ENCODE results near the gene SIK3.
"Not testable (repeated sequence)": the region's sequence is repeated elsewhere in the genome, so short reads cannot be mapped to it uniquely, and the experiment has no call there.

The SIK3 gene

GRCh38 chr11:117134431-117134830 is 36.2 kb upstream of the SIK3 start:
- TF ChIP-seq EZH2 (IDR thresholded peaks at IDR 0.05) = no peak
- no peak for TF ChIP-seq POLR2AphosphoS5 (IDR thresholded peaks at IDR 0.05; ENCODE audit: borderline replicate concordance, low read depth, low read length)
- no peak for TF ChIP-seq FOXP2 (optimal IDR thresholded peaks at IDR 0.05; ENCODE audit: control extremely low read depth, extremely low read length, insufficient read depth)
- H3K4me3 ChIP-seq = no peak overlapping the region
- DNase-seq (ENCODE audit: low read depth, low spot score) = no peak

GRCh38 chr11:117130879-117131278 is 32.7 kb upstream of the SIK3 start:
- no peak overlapping the region for H3K27ac ChIP-seq
- H3K4me3 ChIP-seq = no peak overlapping the region
- no peaks in the 10 kb centered on the region for H3K36me3 ChIP-seq (ENCODE audit: insufficient read depth, low read length)
- H3K9me3 ChIP-seq (ENCODE audit: low read depth, low read length) = no peaks in the 10 kb centered on the region
- no peak for TF ChIP-seq FOXP2 (optimal IDR thresholded peaks at IDR 0.05; ENCODE audit: control extremely low read depth, extremely low read length, insufficient read depth)
- TF ChIP-seq EZH2 (IDR thresholded peaks at IDR 0.05) = no peak
- no peak for TF ChIP-seq POLR2AphosphoS5 (IDR thresholded peaks at IDR 0.05; ENCODE audit: borderline replicate concordance, low read depth, low read length)
- no peak for DNase-seq (ENCODE audit: low read depth, low spot score)
- H3K9ac ChIP-seq (ENCODE audit: insufficient read length) = no peak overlapping the region

More at GRCh38 chr11:117134431-117134830, 36.2 kb upstream of the SIK3 start:
- Histone ChIP-seq H3K27ac (no peak overlapping the region), H3K9me3 (ENCODE audit: low read depth, low read length) (no peaks in the 10 kb centered on the region), H3K9ac (ENCODE audit: insufficient read length) (no peak overlapping the region), H3K36me3 (ENCODE audit: insufficient read depth, low read length) (no peaks in the 10 kb centered on the region)

- not testable (repeated sequence) for DNase-seq (ENCODE audit: low read depth, low spot score); H3K4me3 ChIP-seq; H3K9ac ChIP-seq (ENCODE audit: insufficient read length); H3K27ac ChIP-seq; H3K36me3 ChIP-seq (ENCODE audit: insufficient read depth, low read length); H3K9me3 ChIP-seq (ENCODE audit: low read depth, low read length)
Measured at GRCh38 chr11:117130396-117130795, 32.2 kb upstream of the SIK3 start.

GRCh38 chr11:117128289-117128688 is 30.1 kb upstream of the SIK3 start:
- Histone ChIP-seq H3K4me3 (no peak overlapping the region), H3K9me3 (ENCODE audit: low read depth, low read length) (no peaks in the 10 kb centered on the region), H3K36me3 (ENCODE audit: insufficient read depth, low read length) (no peaks in the 10 kb centered on the region), H3K27ac (no peak overlapping the region), H3K9ac (ENCODE audit: insufficient read length) (no peak overlapping the region)
- TF ChIP-seq EZH2 (IDR thresholded peaks at IDR 0.05) (no peak), FOXP2 (optimal IDR thresholded peaks at IDR 0.05; ENCODE audit: control extremely low read depth, extremely low read length, insufficient read depth) (no peak), POLR2AphosphoS5 (IDR thresholded peaks at IDR 0.05; ENCODE audit: borderline replicate concordance, low read depth, low read length) (no peak)
- no peak for DNase-seq (ENCODE audit: low read depth, low spot score)

- TF ChIP-seq EZH2 (IDR thresholded peaks at IDR 0.05) = no peak
- H3K4me3 ChIP-seq = no peak overlapping the region
- DNase-seq (ENCODE audit: low read depth, low spot score) = no peak
- H3K9ac ChIP-seq (ENCODE audit: insufficient read length) = no peak overlapping the region
- H3K36me3 ChIP-seq (ENCODE audit: insufficient read depth, low read length) = no peaks in the 10 kb centered on the region
- H3K9me3 ChIP-seq (ENCODE audit: low read depth, low read length) = no peaks in the 10 kb centered on the region
- H3K27ac ChIP-seq = no peak overlapping the region
Measured at GRCh38 chr11:117127171-117127901, 29.1 kb upstream of the SIK3 start.

GRCh38 chr11:117126223-117126965 is 28.2 kb upstream of the SIK3 start:
- Histone ChIP-seq H3K4me3 (no peak overlapping the region), H3K9ac (ENCODE audit: insufficient read length) (no peak overlapping the region), H3K27ac (no peak overlapping the region), H3K36me3 (ENCODE audit: insufficient read depth, low read length) (no peaks in the 10 kb centered on the region), H3K9me3 (ENCODE audit: low read depth, low read length) (no peaks in the 10 kb centered on the region)
- no peak for DNase-seq (ENCODE audit: low read depth, low spot score)
- no peak for TF ChIP-seq FOXP2 (optimal IDR thresholded peaks at IDR 0.05; ENCODE audit: control extremely low read depth, extremely low read length, insufficient read depth)
- TF ChIP-seq POLR2AphosphoS5 (IDR thresholded peaks at IDR 0.05; ENCODE audit: borderline replicate concordance, low read depth, low read length) = no peak
- TF ChIP-seq EZH2 (IDR thresholded peaks at IDR 0.05) = no peak

GRCh38 chr11:117122556-117122955 is 24.3 kb upstream of the SIK3 start:
- DNase-seq (ENCODE audit: low read depth, low spot score) = no peak
- Histone ChIP-seq H3K36me3 (ENCODE audit: insufficient read depth, low read length) (no peaks in the 10 kb centered on the region), H3K4me3 (no peak overlapping the region), H3K9ac (ENCODE audit: insufficient read length) (no peak overlapping the region), H3K9me3 (ENCODE audit: low read depth, low read length) (no peaks in the 10 kb centered on the region), H3K27ac (no peak overlapping the region)
- no peak for TF ChIP-seq POLR2AphosphoS5 (IDR thresholded peaks at IDR 0.05; ENCODE audit: borderline replicate concordance, low read depth, low read length)

GRCh38 chr11:117121176-117121575 is 22.9 kb upstream of the SIK3 start:
- no peak for DNase-seq (ENCODE audit: low read depth, low spot score)
- Histone ChIP-seq H3K4me3 (no peak overlapping the region), H3K27ac (no peak overlapping the region), H3K9me3 (ENCODE audit: low read depth, low read length) (no peaks in the 10 kb centered on the region), H3K36me3 (ENCODE audit: insufficient read depth, low read length) (no peaks in the 10 kb centered on the region), H3K9ac (ENCODE audit: insufficient read length) (no peak overlapping the region)
- TF ChIP-seq EZH2 (IDR thresholded peaks at IDR 0.05) (no peak), POLR2AphosphoS5 (IDR thresholded peaks at IDR 0.05; ENCODE audit: borderline replicate concordance, low read depth, low read length) (no peak), FOXP2 (optimal IDR thresholded peaks at IDR 0.05; ENCODE audit: control extremely low read depth, extremely low read length, insufficient read depth) (no peak)

- Histone ChIP-seq H3K9ac (ENCODE audit: insufficient read length) (no peak overlapping the region), H3K4me3 (no peak overlapping the region), H3K9me3 (ENCODE audit: low read depth, low read length) (no peaks in the 10 kb centered on the region), H3K27ac (no peak overlapping the region), H3K36me3 (ENCODE audit: insufficient read depth, low read length) (no peaks in the 10 kb centered on the region)
- TF ChIP-seq POLR2AphosphoS5 (IDR thresholded peaks at IDR 0.05; ENCODE audit: borderline replicate concordance, low read depth, low read length) = no peak
- no peak for TF ChIP-seq FOXP2 (optimal IDR thresholded peaks at IDR 0.05; ENCODE audit: control extremely low read depth, extremely low read length, insufficient read depth)
- TF ChIP-seq EZH2 (IDR thresholded peaks at IDR 0.05) = no peak
- DNase-seq (ENCODE audit: low read depth, low spot score) = no peak
Measured at GRCh38 chr11:117117681-117118080, 19.5 kb upstream of the SIK3 start.

GRCh38 chr11:117112939-117113338 is 14.7 kb upstream of the SIK3 start:
- not testable (repeated sequence) for H3K27ac ChIP-seq; H3K36me3 ChIP-seq (ENCODE audit: insufficient read depth, low read length); H3K9ac ChIP-seq (ENCODE audit: insufficient read length); H3K4me3 ChIP-seq; DNase-seq (ENCODE audit: low read depth, low spot score); H3K9me3 ChIP-seq (ENCODE audit: low read depth, low read length)

GRCh38 chr11:117112497-117112896 is 14.3 kb upstream of the SIK3 start:
- not testable (repeated sequence) for H3K4me3 ChIP-seq

More at GRCh38 chr11:117112497-117112896, 14.3 kb upstream of the SIK3 start:
- not testable (repeated sequence) for H3K27ac ChIP-seq; H3K9me3 ChIP-seq (ENCODE audit: low read depth, low read length); DNase-seq (ENCODE audit: low read depth, low spot score); H3K36me3 ChIP-seq (ENCODE audit: insufficient read depth, low read length); H3K9ac ChIP-seq (ENCODE audit: insufficient read length)

Measured in SK-N-MC (cell line).